Spleen (tissue), 11 donors: ENCODE data around the gene RPS27L. TPM values are rescaled to one million over a fixed set of nuclear protein-coding genes. Genes with fewer than 3 reads are reported as not detected.

Experiments used
- DNase-seq: peaks from one replicate; pipeline ENCODE4 v3.0.0-alpha.2; 2020
- H3K27ac ChIP-seq, 8 donors: fragments of 200-600 bp; sonication (generic) in 7 of 8; 1 replicate in 4 of 8; 2 replicates in 4 of 8; pipeline versions ENCODE4 v1.5.0 to v1.8.0; 2016 to 2021; ENCODE audit warnings: inconsistent platforms in 4 of 8, mild to moderate bottlenecking in 4 of 8, moderate library complexity in 1 of 8
- H3K27me3 ChIP-seq, 7 donors: fragments of 200-600 bp; sonication (generic) in 6 of 7; replicated peaks in 1 of 7; 1 replicate in 4 of 7; 2 replicates in 3 of 7; pipeline versions ENCODE4 v1.5.0 to v1.8.0; 2016 to 2021; ENCODE audit warnings: inconsistent platforms in 3 of 7, mild to moderate bottlenecking in 1 of 7
- H3K36me3 ChIP-seq, 6 donors: fragments of 200-600 bp; sonication (generic) in 5 of 6; 1 replicate in 4 of 6; 2 replicates in 2 of 6; pipeline versions ENCODE4 v1.5.0 to v1.8.0; 2016 to 2021; ENCODE audit warnings: inconsistent platforms in 2 of 6
- H3K4me1 ChIP-seq, 6 donors: fragments of 200-600 bp; sonication (generic) in 5 of 6; 1 replicate in 3 of 6; 2 replicates in 3 of 6; pipeline versions ENCODE4 v1.5.0 to v1.8.0; 2016 to 2021; ENCODE audit warnings: inconsistent platforms in 3 of 6
- H3K4me3 ChIP-seq, 8 donors: fragments of 200-600 bp; sonication (generic) in 7 of 8; 1 replicate in 4 of 8; 2 replicates in 4 of 8; pipeline versions ENCODE4 v1.5.0 to v1.8.0; 2016 to 2021; ENCODE audit warnings: inconsistent platforms in 4 of 8, mild to moderate bottlenecking in 4 of 8, moderate library complexity in 2 of 8
- H3K9me3 ChIP-seq, 8 donors: fragments of 200-600 bp; sonication (generic) in 7 of 8; 1 replicate in 4 of 8; 2 replicates in 4 of 8; pipeline versions ENCODE4 v1.5.0 to v1.8.0; 2016 to 2021; ENCODE audit warnings: inconsistent platforms in 4 of 8
- CTCF ChIP-seq, 11 experiments: fragments of 200-600 bp in 7 of 11; fragments of 450-650 bp in 4 of 11; sonication (generic) in 4 of 11; IDR thresholded peaks in 8 of 11; conservative IDR thresholded peaks in 3 of 11; 1 replicate in 7 of 11; 2 replicates in 4 of 11; pipeline versions ENCODE4 v1.4.0 to v1.8.0; 2016 to 2021; ENCODE audit warnings: antibody characterized with exemption in 11 of 11, inconsistent platforms in 4 of 11, mild to moderate bottlenecking in 1 of 11
- POLR2A ChIP-seq, 3 donors: fragments of 450-650 bp; IDR thresholded peaks; one replicate each; pipeline ENCODE4 v1.5.1; 2017; ENCODE audit warnings: antibody characterized with exemption in 3 of 3, mild to moderate bottlenecking in 1 of 3
- POLR2AphosphoS5 ChIP-seq, 3 donors: sonication (generic); formaldehyde crosslinking; IDR thresholded peaks; one replicate each; pipeline ENCODE4 v1.5.1; 2017; ENCODE audit warnings: antibody characterized with exemption in 3 of 3
- WGBS, 5 donors: extraction: QIAGEN DNeasy Blood & Tissue Kit in 3 of 5; methylation state at CpG; one replicate each; pipeline versions ENCODE4 v1.1.5 to v1.1.7; 2013 to 2018; 5-methylcytosine and 5-hydroxymethylcytosine counted together
- intact Hi-C: fragments of 100-400 bp; cut with DNase I; formaldehyde crosslinking; loops from one replicate; pipeline ENCODE4 v1.15.0; 2023; ENCODE audit warnings: low total_unique reads
- polyA plus RNA-seq, 3 donors: library from polyadenylated mRNA; stranded (reverse); fragments of 200-250 nt; gene quantifications; one replicate each; pipeline ENCODE4 v1.2.1, GENCODE V29; 2013
- total RNA-seq, 7 donors: library from RNA; depleted of rRNA in 3 of 7; stranded (reverse); fragments of >200 nt in 3 of 7; fragmentation: NEBNext Ultra II Directional in 4 of 7; extraction: Animal tissue kit (Norgen Biotek cat#: 25700) in 4 of 7; gene quantifications; one replicate each; pipeline versions ENCODE4 v1.1.0 to v1.2.1, GENCODE V29; 2016 to 2021
- donor health status: healthy with polysubstance abuse.
- donor health status: DM: no; HTN: no; CAD: no; lungs with moderate emphysema.
- donor health status: DM: no; HTN: no; CAD: no.
- donor health status: Bipolar disorder and iron deficiency.
- donor health status: healthy.
- donor health status: DM: no; HTN: no; CAD: no.
- donor health status: DM: yes; HTN: yes; CAD: no.

The RPS27L gene
- total and polyA plus RNA-seq, 10 donors: 42.1 to 139 (median 83.0) TPM

- Histone ChIP-seq H3K27me3 (no peaks in the 10 kb centered on the region), H3K27ac (peak overlapping the region in 1 of 8 donors; percentile 9), H3K9me3 (no peaks in the 10 kb centered on the region), H3K4me1 (peaks cover 17 to 100% (median 92%) of the 10 kb centered on the region in 6 donors), H3K36me3 (peaks cover 0 to 17% (median 0%) of the 10 kb centered on the region in 6 donors), H3K4me3 (no peak overlapping the region)
- intact Hi-C loops: no loop called here
- TF ChIP-seq POLR2AphosphoS5 (IDR thresholded peaks at IDR 0.05) (no peak), POLR2A (IDR thresholded peaks at IDR 0.05) (no peak), CTCF (IDR thresholded peaks at IDR 0.05 in 8 of 11, conservative IDR thresholded peaks at IDR 0.05 in 3 of 11) (no peak)
- WGBS, 5 donors: 80 to 88% (median 84%) methylated on average over 5 of the region's 5 CpGs
- no peak for DNase-seq
These were observed 43.4 kb upstream of the RPS27L start for GRCh38 chr15:63200464-63201249.

- no peaks in the 10 kb centered on the region for H3K27me3 ChIP-seq
- TF ChIP-seq POLR2A (IDR thresholded peaks at IDR 0.05) (no peak), POLR2AphosphoS5 (IDR thresholded peaks at IDR 0.05) (no peak), CTCF (IDR thresholded peaks at IDR 0.05 in 8 of 11, conservative IDR thresholded peaks at IDR 0.05 in 3 of 11) (no peak)
- peaks cover 25 to 100% (median 93%) of the 10 kb centered on the region in 6 donors for H3K4me1 ChIP-seq
- no peak for DNase-seq
- peak overlapping the region in 4 of 8 donors; percentile 0 to 95 (median 43) for H3K27ac ChIP-seq
- WGBS, 5 donors: 43 to 69% (median 61%) methylated on average over 8 of the region's 8 CpGs
- H3K9me3 ChIP-seq: no peaks in the 10 kb centered on the region
- H3K4me3 ChIP-seq: no peak overlapping the region
- H3K36me3 ChIP-seq: peaks cover 0 to 17% (median 0%) of the 10 kb centered on the region in 6 donors
- intact Hi-C loops: no loop called here
These were observed 41.3 kb upstream of the RPS27L start for GRCh38 chr15:63198371-63199250.

GRCh38 chr15:63197626-63198025 is 40.3 kb upstream of the RPS27L start:
- TF ChIP-seq POLR2AphosphoS5 (IDR thresholded peaks at IDR 0.05): no peak
- TF ChIP-seq CTCF (IDR thresholded peaks at IDR 0.05 in 8 of 11, conservative IDR thresholded peaks at IDR 0.05 in 3 of 11): no peak
- no peak for TF ChIP-seq POLR2A (IDR thresholded peaks at IDR 0.05)
- H3K4me3 ChIP-seq: no peak overlapping the region
- DNase-seq: no peak
- H3K27me3 ChIP-seq: no peaks in the 10 kb centered on the region
- intact Hi-C loops: no loop called here
- H3K27ac ChIP-seq: peak overlapping the region in 4 of 8 donors; percentile 0 to 95 (median 43)
- H3K36me3 ChIP-seq: peaks cover 0 to 17% (median 0%) of the 10 kb centered on the region in 6 donors
- H3K4me1 ChIP-seq: peaks cover 31 to 100% (median 93%) of the 10 kb centered on the region in 6 donors
- 89 to 97% (median 92%) methylated on average over 1 of the region's 1 CpG for WGBS, 5 donors
- no peaks in the 10 kb centered on the region for H3K9me3 ChIP-seq
